ENCODE results near the gene LAMA2. TPM values are rescaled to one million over a fixed set of nuclear protein-coding genes. Genes with fewer than 3 reads are reported as not detected.

LAMA2 gene
- total RNA-seq, 1 experiment from 2014 or later: 0.28 TPM

GRCh38 chr6:129446272-129447197, 563.6 kb downstream of the LAMA2 start:
- Histone ChIP-seq H3K4me1 (ENCODE audit: control insufficient read depth, insufficient read depth, low read length) (no peaks in the 10 kb centered on the region), H3K27ac (ENCODE audit: low read length) (no peak overlapping the region), H3K4me3 (ENCODE audit: low read depth in 2 of 2, low read length in 2 of 2) (no peak overlapping the region), H3K27me3 (ENCODE audit: control insufficient read depth, insufficient read depth, low read length) (no peaks in the 10 kb centered on the region), H3K36me3 (ENCODE audit: control insufficient read depth, insufficient read depth, low read length) (no peaks in the 10 kb centered on the region), H3K9me3 (ENCODE audit: control insufficient read depth, insufficient read depth, low read depth, low read length) (no peaks in the 10 kb centered on the region)
- intact Hi-C loops (cut with micrococcal nuclease; ENCODE audit: unreplicated experiment): no loop called here
- no peak for DNase-seq (ENCODE audit: low read depth, low spot score)
- ChIA-PET CTCF (no interaction called here), POLR2A (no interaction called here)
- no peak for ATAC-seq
- in situ Hi-C loops (cut with HindIII; ENCODE audit: low pct_unique_long_range_greater_than_20kb, low sequenced_read_pairs): no loop called here
- TF ChIP-seq REST (IDR thresholded peaks at IDR 0.05; ENCODE audit: insufficient read depth in 1 of 2, low read depth in 2 of 2, low read length in 1 of 2): no peak
- TF ChIP-seq POLR2AphosphoS5 (IDR thresholded peaks at IDR 0.05; ENCODE audit: low read depth, low read length): no peak
- no peak for TF ChIP-seq TCF7L2 (IDR thresholded peaks at IDR 0.05; ENCODE audit: low read depth, low read length)
- TF ChIP-seq CTCF (IDR thresholded peaks at IDR 0.05): no peak
- no peak for TF ChIP-seq SIN3A (IDR thresholded peaks at IDR 0.05; ENCODE audit: borderline replicate concordance, insufficient read depth, low read depth, low read length)
- BruUV-seq (replicated peaks): no TSS peak

DNA sequence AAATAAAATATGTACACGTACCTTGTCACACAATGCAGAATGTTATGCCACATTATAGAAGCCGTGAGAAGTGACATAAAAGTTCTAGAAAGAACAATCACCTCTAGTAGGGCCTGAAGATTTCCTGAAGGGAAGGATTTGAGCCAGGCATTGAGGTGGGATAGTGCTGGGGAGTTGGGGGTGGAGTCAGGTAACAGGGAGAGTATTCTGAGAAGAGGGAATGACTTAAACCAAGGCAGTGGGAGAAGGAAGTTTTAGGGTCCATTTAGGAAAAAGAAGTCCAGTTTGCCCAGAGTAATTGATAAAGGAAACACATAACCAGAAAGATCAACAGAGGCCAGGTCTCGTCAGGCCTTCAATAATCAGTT, 564.2 kb downstream of the LAMA2 start:
- Histone ChIP-seq H3K9me3 (ENCODE audit: control insufficient read depth, insufficient read depth, low read depth, low read length) (no peaks in the 10 kb centered on the region), H3K4me3 (ENCODE audit: low read depth in 2 of 2, low read length in 2 of 2) (no peak overlapping the region), H3K27me3 (ENCODE audit: control insufficient read depth, insufficient read depth, low read length) (no peaks in the 10 kb centered on the region), H3K27ac (ENCODE audit: low read length) (no peak overlapping the region), H3K36me3 (ENCODE audit: control insufficient read depth, insufficient read depth, low read length) (no peaks in the 10 kb centered on the region), H3K4me1 (ENCODE audit: control insufficient read depth, insufficient read depth, low read length) (no peaks in the 10 kb centered on the region)
- CTCF ChIA-PET: no interaction called here
- no TSS peak for BruUV-seq (replicated peaks)
- intact Hi-C loops (cut with micrococcal nuclease; ENCODE audit: unreplicated experiment) (no loop called here), in situ Hi-C loops (cut with HindIII; ENCODE audit: low pct_unique_long_range_greater_than_20kb, low sequenced_read_pairs) (no loop called here)
- DNase-seq (ENCODE audit: low read depth, low spot score): no peak
- no peak for ATAC-seq
- POLR2A ChIA-PET: no interaction called here
- TF ChIP-seq CTCF (IDR thresholded peaks at IDR 0.05) (no peak), REST (IDR thresholded peaks at IDR 0.05; ENCODE audit: insufficient read depth in 1 of 2, low read depth in 2 of 2, low read length in 1 of 2) (no peak), SIN3A (IDR thresholded peaks at IDR 0.05; ENCODE audit: borderline replicate concordance, insufficient read depth, low read depth, low read length) (no peak), TCF7L2 (IDR thresholded peaks at IDR 0.05; ENCODE audit: low read depth, low read length) (no peak), POLR2AphosphoS5 (IDR thresholded peaks at IDR 0.05; ENCODE audit: low read depth, low read length) (no peak)
